Stimulated activated CD8-positive, alpha-beta memory T cell treated with anti-CD3 and anti-CD28 coated beads, Interleukin-4, amount 100 ng/mL, for 24 hours (primary cell): ENCODE data around the gene PTPN11.
"Not testable (repeated sequence)": the region's sequence is repeated elsewhere in the genome, so short reads cannot be mapped to it uniquely, and the experiment has no call there.

Experiments
- DNase-seq: peaks from one replicate; pipeline ENCODE4 v3.0.0-alpha.2; 2020; ENCODE audit warnings: low read depth

Gene PTPN11

DNA sequence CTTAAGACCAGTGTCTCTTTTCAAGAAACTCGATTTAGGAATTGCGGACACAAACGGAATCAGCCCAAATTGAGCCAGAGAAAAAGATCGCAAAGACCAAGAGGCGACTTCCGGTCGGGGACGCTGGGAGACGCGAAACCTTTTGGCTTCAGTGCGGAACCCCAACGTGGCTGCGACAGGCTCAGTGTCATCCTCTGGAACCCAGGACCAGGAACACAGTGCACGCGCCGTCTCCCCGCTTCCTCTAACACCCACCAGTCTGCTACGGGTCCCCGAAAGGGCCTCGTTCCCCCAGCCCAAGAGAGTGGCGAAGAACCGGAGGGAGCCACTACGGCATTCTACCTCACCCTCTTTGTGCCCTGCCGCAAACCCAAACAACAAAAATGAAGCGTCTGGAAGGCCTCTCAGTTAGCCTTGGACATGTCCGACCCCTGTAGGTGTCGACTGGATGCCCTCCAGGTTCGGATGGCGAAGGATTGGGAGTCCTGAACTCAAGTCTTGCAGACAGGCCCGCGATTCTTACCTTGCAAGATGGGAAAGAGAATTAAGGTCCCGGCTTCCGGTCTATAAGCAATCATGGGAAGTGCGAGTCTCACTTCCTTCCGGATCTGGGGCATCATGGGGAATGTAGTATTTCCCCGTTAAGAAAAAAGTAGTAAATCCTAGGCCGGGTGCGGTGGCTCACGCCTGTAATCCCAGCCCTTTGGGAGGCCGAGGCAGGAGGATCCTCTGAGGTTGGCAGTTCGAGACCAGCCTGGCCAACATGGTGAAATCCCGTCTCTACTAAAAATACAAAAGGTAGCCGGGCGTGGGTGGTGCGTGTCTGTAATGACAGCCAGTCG, 9.5 kb upstream of the PTPN11 start, which contains the start of gene RPL6:
Gene RPL6 (minus strand): TSS at position 542 of the 842 bp plus-strand sequence. CDS start 949 bp downstream, outside the sequence.
- DNase-seq = peak; percentile 59

DNA sequence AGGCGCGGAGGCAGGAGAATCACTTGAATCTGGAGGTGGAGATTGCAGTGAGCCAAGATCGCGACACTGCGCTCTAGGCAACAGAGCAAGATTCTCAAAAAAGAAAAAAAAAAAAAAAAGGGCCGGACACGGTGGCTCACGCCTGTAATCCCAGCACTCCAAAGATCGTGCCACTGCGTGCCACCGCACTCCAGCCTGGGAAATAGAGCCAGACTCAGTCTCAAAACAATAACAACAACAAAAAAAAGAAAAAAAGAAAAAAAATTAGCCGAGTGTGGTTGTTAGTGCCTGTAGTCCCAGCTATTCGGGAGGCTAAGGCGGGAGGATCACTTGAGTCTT, 8.9 kb upstream of the PTPN11 start:
- DNase-seq = no peak

DNA sequence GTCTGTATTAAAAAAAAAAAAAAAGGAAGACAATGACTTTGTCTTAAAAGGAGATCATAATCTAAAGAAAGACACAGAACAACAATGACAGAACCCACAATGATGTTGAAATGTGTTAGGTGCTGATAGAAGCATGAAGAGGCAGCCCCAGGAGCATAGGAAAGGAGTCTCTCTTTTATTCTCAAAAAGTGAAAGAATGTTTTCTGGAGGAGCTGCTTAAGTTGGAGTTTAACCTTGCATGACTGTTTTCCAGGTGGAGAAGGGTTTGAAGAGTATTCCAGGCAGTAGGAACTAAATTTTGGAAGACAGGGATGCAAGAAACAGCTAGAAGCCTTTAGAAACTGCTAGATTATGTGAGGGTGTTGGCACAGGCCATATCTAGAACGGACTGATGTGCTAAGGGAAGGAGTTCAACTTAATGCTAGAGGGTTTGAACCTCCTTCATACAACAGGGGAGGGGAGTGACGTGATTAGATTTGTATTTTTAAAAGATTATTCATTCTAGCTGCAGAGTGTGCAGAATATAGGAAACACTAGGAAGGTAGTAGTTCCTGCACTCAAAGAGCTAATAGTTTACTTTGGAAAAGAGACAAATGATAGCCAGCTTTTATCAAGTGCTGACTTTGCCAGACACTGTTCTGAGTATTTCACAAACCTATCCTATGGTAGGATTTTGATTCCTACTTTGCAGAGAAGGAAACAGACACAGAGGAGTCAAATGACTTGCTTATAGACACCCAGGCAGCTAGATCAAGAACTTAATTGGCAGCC, 4.7 kb upstream of the PTPN11 start:
- DNase-seq = no peak

DNA sequence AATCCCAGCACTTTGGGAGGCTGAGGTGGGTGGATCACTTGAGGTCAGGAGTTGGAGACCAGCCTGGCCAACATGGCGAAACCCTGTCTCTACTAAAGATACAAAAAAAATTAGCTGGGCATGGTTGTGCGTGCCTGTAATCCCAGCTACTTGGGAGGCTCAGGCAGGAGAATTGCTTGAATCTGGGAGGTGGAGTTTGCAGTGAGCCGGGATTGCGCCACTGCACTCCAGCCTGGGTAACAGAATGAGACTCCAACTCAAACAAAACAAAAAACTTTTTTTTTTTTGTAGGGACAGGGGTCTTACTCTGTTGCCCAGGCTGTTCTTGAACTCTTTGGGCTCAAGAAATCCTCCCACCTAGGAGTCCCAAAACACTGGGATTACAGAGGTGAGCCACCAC, 3.3 kb upstream of the PTPN11 start:
- not testable (repeated sequence) for DNase-seq

DNA sequence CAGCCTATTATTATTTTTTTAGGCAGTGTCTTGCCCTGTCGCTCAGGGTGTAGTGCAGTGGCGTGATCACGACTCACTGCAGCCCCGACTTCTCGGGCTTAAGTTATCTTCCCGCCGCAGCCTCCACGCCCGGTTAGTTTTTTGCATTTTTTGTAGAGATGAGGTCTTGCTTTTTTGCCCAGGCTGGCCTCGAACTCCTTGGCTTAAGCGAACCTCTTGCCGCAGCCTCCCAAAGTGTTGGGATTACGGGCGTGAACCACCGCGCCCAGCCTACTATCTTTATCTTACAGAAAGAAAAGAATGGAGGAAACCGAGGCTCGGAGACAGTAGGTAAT, 507 bp upstream of the PTPN11 start:
- no peak for DNase-seq

DNA sequence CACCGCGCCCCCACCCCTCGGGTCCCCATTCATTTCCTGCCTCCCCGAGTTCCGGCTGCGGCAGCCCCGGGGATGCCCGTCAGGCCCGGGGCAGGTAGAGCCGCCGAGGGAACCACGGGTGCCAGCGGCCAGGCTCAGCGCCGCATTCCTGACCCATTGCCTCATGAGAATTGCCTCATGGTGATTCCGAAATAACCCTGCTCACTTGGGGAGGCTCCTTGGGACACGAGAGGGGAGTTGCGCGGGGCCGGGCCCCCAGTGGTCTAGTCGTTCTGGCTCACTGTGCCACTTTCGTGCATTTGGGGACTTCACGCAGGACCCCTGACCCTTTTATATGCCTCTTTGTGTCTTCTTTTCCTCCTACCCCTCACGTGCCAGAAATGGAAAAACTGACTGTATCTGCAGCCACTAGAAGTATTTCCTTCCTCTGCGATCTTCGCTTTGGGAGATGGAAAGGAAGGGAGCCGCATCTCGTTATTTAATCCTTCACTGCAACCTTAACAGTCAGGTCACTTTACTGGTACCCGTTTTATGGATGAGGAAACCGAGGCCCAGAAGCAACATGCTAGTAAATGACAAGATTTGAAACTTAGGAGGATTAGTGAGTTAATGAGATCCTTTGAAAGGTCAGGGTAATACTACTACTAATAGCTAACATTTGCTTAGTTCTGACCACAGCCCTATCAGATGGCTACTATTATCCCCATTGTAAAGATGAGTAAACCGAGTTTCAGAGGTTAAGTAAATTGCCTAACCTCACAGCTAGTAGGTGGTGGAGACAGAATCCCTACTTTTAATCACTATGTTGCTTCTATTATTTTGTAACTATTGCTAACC, 768 bp downstream of the PTPN11 start:
- DNase-seq = no peak

DNA sequence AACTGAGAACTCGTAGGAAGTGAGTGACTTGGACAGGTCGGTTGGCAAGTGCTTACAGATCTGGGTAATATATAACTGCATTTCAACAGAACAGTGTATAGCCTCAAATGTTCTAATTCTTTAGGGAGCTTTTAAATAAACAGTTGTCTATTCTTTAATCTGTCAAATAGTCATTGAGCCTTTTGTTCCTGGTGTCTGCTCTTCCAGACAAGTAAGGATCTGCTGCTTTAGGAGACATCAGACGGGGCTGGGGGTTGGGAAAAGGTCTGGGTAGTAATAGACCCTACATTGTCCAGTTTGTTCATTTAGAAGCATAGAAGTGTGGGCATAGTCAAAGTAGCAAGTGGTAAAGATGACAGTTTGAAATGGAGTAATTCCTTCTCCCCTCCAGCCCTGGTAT, 2.0 kb downstream of the PTPN11 start:
- DNase-seq = no peak

DNA sequence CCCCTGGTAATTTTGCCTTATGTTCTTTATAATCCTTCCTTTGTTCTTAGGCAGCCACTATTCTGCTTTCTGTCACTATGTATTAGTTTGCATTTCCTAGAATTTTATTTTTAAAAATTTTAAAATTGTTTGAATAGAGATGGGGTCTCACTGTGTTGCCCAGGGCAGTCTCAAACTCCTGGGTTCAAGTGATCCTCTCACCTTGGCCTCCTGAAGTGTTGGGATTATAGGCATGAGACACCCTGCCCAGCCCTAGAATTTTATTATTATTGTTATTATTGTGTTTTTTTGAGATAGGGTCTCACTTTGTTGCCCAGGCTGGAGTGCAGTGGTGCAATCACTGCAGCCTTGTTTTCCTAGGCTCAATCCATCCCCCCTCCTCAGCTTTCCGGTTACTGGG, 2.6 kb downstream of the PTPN11 start:
- DNase-seq = no peak

DNA sequence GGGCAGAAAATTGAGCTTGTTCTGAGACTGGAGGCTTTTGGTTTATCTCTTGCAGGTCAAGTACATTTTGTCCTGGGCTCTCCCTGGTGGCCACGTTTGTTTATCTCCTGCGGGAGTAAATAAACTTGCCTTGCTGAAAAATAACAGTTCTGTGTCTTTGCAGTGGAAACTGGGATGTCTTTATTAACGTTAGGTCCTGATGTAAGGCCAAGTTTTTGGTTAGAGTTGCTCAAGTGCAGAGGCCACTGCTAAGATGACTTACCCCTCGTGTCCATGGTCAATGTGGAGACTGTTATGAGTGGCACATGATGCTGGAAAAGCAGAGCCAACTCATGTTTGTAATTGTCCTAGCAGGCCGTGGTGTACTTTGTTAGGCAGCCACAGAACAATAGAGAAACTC, 3.8 kb downstream of the PTPN11 start:
- no peak for DNase-seq

DNA sequence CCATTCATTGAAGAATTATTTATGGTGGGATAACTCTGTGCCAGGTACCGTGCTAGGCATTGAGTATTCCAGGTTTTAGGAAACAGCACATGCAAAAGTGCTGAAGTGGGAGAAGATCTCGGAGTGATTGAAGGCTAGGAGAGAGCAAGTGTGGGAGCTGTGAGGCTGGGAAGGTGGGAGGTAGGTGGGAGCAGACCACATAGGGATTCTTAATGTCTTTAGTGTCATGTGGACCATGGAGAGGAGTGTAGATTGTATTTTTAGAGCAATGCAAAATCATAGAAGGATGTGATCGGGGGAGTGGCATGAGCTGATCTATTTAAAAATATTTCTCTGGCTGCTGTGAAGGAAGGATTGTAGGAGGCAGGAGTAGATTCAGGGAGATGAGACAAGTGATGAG, 5.4 kb downstream of the PTPN11 start:
- DNase-seq = no peak

DNA sequence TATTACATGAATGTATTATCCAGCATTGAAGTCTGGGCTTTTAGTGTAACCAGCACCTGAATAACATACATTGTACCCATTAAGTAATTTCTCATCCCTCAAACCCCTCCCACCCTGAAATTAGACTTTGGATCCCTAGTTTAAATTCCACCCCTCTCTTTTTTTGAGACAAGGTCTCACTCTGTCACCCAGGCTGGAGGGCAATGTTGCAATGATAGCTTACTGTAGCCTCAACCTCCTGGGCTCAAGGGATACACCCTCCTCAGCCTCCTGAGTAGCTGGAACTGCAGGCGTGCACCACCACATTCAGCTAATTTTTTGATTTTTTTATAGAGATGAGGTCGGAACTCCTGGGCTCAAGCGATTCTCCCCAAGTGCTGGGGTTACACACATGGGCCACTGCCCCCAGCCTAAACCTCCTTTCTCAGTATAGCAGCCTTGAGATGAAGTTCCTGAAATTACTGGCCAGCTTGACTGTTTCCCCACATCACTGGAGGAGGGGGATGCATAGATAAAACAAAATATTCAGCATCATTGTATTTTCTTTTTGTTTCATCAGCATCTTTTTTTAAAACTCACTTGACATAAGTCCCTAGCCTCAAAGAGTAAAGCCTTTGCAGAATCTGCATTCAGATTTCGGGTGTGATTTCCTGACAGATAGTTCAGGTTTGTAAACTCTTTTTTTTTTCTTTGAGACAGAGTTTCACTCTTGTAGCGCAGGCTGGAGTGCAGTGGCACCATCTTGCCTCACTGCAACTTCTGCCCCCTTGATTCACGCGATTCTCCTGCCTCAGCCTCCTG, 7.0 kb downstream of the PTPN11 start:
- no peak for DNase-seq

DNA sequence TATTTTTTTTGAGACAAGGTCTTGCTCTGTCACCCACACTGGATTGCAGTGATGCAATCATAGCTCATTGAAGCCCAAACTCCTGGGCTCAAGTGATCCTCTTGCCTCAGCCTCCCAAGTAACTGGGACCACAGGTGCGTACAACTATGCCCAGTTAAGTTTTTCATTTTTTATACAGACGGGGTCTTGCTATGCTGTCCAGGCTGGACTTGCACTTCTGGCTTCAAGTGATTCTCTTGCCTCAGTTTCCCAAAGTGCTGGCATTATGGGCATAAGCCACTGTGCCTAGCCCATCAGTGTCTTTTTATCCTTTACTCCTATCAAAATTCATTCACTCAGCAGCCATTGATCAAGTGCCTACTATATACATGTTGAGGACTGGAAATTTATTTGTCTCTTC, 9.0 kb downstream of the PTPN11 start:
- DNase-seq = no peak

DNA sequence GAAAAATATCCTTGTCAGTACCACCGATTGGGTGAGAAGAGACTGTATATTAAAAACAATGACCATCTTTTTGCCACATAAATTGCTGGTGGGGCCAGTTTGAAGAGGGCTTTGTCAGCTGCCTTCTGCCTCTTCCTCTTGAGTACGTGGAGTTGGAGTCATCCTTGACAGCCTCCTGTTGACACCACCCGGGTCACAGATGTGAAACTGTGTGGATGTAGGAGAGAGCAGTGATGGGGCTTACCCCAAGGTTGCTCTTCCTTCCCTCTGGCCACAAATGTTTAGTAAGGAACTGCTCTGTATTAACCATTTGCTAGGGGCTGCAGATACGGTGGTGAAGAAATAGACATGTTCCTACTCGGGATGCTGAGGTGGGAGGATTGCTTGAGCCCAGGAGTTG, 12.2 kb downstream of the PTPN11 start:
- no peak for DNase-seq

DNA sequence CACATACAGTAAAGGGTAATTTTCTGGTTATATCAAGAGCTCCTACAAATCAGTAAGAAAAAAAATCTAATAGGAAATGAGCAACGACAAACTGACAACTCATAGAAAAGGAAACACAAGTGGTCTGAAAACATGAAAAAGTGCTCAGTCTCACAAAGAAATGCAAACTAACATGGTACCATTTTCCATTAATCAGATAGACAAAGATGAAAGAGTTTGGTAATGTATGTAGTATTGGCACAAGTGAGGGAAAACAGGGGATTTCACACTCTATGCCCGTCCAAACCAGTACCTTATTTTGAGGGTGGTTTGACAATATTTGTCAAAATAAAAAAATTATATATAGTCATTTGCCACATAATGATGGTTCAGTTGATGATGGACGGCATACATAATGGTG, 13.2 kb downstream of the PTPN11 start:
- no peak for DNase-seq

DNA sequence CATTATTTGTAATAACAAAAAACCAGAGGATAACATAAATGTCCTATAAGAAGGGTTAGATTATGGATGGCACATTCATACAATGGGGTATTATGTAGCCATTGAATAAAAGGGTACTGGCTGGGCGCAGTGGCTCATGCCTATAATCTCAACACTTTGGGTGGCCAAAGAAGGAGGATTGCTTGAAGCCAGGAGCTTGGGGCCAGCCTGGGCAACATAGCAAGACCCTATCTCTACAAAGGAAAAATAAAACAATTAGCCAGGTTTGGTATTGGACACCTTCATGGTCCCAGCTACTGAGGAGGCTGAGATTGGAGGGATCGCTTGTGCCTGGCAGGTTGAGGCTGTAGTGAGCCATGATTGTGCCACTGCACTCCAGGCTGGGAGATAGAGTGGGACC, 14.8 kb downstream of the PTPN11 start:
- no peak for DNase-seq

DNA sequence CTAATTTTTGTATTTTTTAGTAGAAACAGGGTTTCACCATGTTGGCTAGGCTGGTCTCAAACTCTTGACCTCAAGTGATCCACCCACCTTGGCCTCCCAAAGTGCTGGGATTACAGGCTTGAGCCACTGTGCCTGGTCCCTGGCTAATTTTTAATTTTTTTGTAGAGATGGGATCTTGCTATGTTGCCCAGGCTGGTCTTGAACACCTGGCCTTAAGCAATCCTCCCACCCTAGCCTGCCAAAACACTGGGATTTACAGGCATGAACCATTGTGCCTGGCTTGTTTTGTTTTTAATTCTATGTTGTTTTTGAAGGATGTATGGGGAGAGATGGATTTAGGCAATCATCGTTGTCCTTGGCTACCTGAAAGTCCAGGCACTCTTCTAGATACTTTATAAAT, 19.9 kb downstream of the PTPN11 start:
- DNase-seq = not testable (repeated sequence)

DNA sequence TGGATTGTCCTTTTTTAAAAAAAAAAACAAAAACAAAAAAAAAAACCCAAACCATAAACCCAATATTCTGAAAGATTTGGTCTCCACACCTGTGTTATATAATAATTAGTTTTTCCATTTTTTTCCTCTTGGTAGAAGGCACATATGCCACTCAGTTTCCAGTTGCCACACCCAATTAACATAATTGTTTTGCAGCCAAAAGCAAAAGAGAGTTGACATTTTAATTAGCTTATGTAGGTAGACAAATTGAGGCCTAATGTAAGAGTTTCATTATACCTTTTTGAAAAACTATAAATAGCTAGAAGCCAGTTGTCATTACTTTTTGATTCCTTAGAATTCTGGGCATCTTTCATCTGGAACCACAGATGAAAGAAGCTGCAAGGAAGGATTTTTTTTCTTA, 21.0 kb downstream of the PTPN11 start:
- no peak for DNase-seq

DNA sequence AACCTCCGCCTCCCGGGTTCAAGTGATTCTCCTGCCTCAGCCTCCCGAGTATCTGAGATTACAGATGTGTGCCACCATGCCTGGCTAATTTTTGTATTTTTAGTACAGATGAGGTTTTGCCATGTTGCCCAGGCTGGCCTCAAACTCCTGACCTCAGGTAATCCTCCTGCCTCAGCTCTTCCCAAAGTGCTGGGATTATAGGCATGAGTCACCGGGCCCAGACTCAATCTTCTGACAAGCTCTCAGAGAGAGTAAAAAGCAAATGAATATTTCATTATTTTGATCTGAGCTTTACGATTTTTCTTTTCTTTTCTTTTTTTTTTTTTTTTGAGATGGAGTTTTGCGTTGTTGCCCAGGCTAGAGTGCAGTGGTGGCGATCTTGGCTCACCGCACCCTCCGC, 21.9 kb downstream of the PTPN11 start:
- not testable (repeated sequence) for DNase-seq

DNA sequence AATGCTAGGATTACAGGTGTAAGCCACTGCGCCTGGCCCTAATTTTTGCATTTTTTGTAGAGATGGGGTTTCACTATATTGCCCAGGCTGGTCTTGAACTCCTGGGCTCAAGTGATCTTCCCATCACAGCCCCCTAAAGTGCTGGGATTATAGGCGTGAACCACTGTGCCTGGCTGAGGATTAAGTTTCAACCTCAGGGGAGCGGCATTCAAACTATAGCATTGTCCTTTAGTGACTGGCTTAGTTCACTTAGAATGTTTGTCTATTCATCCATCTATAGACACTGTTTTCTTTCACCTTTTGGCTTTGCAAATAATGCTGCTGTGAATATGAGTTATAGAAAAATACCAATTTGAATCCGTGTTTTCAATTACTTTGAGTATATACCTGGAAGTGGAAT, 25.2 kb downstream of the PTPN11 start:
- DNase-seq = no peak

DNA sequence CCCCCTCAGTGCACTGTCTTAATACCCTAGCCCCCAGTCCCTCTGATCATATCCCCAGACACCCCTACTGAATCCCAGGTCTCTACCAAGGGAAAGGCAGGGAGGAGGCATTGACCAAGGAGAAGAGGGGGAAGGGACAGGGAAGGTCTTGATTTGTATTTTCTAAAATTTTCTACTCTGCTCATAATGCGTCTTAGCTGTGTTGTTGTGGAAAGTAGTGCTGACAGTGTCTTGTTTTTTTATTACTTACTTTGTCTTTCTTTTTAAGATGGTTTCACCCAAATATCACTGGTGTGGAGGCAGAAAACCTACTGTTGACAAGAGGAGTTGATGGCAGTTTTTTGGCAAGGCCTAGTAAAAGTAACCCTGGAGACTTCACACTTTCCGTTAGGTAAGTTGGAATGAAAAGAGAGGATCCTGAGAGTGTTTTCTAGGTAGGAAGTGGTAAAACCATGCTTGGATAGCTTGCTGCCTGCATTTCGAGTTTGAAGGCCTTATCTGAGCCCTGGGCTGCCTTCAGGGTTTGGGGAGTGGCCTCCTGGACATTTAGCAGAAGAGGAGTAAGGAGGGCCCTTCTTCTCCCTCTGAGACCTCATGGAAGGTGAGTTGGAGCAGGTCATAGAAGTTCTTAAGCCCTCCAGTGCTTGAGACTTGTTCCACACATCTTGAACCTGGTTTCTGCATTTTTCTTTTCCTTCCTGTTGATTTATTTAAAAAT, 27.4 kb downstream of the PTPN11 start:
- no peak for DNase-seq

DNA sequence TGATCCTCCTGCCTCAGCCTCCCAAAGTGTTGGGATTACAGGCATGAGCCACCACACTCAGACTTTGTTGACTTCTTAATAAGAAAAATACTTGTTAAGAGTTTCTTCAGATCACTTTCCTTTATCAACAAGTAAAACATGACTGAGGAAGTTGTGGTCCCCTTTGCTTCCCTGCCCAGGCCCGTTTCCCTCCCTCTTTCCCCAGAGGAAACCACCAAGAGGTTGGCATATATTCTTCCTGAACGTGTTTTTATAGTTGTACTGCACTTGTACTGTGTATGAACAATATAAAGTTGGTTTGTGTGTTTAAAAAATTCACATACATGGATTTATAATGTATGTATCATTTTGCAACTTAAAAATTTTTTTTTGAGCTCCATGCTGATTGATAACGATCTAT, 28.4 kb downstream of the PTPN11 start:
- no peak for DNase-seq
